ENCODE data around the gene PINK1. TPM values are rescaled to one million over a fixed set of nuclear protein-coding genes. Genes with fewer than 3 reads are reported as not detected.

PINK1 gene
- total RNA-seq, 1 donor from 2014 or later = 38.1 TPM

GRCh38 chr1:20597650-20598049 is 35.6 kb upstream of the PINK1 start:
- no peak overlapping the region for H3K27ac Mint-ChIP-seq
- no peaks in the 10 kb centered on the region for H3K36me3 Mint-ChIP-seq
- peaks cover 4% of the 10 kb centered on the region for H3K9me3 Mint-ChIP-seq
- no peak for DNase-seq (ENCODE audit: low spot score in 2 of 2, unreplicated experiment in 2 of 2)
- H3K4me3 Mint-ChIP-seq = no peak overlapping the region
- TF ChIP-seq, protein P1, sequence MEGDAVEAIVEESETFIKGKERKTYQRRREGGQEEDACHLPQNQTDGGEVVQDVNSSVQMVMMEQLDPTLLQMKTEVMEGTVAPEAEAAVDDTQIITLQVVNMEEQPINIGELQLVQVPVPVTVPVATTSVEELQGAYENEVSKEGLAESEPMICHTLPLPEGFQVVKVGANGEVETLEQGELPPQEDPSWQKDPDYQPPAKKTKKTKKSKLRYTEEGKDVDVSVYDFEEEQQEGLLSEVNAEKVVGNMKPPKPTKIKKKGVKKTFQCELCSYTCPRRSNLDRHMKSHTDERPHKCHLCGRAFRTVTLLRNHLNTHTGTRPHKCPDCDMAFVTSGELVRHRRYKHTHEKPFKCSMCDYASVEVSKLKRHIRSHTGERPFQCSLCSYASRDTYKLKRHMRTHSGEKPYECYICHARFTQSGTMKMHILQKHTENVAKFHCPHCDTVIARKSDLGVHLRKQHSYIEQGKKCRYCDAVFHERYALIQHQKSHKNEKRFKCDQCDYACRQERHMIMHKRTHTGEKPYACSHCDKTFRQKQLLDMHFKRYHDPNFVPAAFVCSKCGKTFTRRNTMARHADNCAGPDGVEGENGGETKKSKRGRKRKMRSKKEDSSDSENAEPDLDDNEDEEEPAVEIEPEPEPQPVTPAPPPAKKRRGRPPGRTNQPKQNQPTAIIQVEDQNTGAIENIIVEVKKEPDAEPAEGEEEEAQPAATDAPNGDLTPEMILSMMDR (IDR thresholded peaks at IDR 0.05; ENCODE audit: unreplicated experiment) = no peak
- H3K4me1 Mint-ChIP-seq = no peaks in the 10 kb centered on the region
- peaks cover 6% of the 10 kb centered on the region for H3K27me3 Mint-ChIP-seq (ENCODE audit: low read depth)

DNA sequence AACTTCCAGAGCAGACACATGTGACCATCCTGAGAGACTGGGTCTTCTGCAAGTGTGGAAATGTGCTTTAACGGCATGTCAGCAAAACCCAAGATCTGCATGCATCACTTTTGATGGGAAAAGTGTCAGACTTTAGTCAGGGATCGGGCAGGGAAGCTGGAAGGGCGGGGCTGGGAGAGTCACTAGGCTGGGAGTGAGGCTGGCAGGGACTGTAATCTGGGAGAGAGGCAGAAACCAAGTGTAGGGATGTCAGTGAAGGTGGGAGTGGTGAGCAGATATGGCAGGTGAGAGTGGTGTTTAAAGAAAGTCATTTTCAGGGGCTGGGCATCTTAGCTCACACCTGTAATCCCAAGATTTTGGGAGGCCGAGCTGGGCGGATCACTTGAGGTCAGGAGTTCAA is 33.1 kb upstream of the PINK1 start:
- DNase-seq (ENCODE audit: low spot score in 2 of 2, unreplicated experiment in 2 of 2) = no peak
- TF ChIP-seq, protein P1 (IDR thresholded peaks at IDR 0.05; ENCODE audit: unreplicated experiment) = no peak
- peaks cover 7% of the 10 kb centered on the region for H3K27me3 Mint-ChIP-seq (ENCODE audit: low read depth)
- H3K27ac Mint-ChIP-seq = no peak overlapping the region
- no peaks in the 10 kb centered on the region for H3K36me3 Mint-ChIP-seq
- no peaks in the 10 kb centered on the region for H3K4me1 Mint-ChIP-seq
- H3K9me3 Mint-ChIP-seq = peaks cover 4% of the 10 kb centered on the region
- no peak overlapping the region for H3K4me3 Mint-ChIP-seq

- Mint-ChIP-seq H3K27ac (no peak overlapping the region), H3K4me1 (no peaks in the 10 kb centered on the region), H3K9me3 (peaks cover 4% of the 10 kb centered on the region), H3K36me3 (no peaks in the 10 kb centered on the region), H3K4me3 (no peak overlapping the region), H3K27me3 (ENCODE audit: low read depth) (peaks cover 9% of the 10 kb centered on the region)
- TF ChIP-seq, protein P1 (IDR thresholded peaks at IDR 0.05; ENCODE audit: unreplicated experiment) = no peak
- no peak for DNase-seq (ENCODE audit: low spot score in 2 of 2, unreplicated experiment in 2 of 2)
Measured at GRCh38 chr1:20601129-20601825, 32.0 kb upstream of the PINK1 start.

- DNase-seq (ENCODE audit: low spot score in 2 of 2, unreplicated experiment in 2 of 2) = no peak
- Mint-ChIP-seq H3K9me3 (peaks cover 4% of the 10 kb centered on the region), H3K4me1 (no peaks in the 10 kb centered on the region), H3K36me3 (no peaks in the 10 kb centered on the region), H3K27me3 (ENCODE audit: low read depth) (peaks cover 11% of the 10 kb centered on the region), H3K27ac (no peak overlapping the region), H3K4me3 (no peak overlapping the region)
- TF ChIP-seq, protein P1 (IDR thresholded peaks at IDR 0.05; ENCODE audit: unreplicated experiment) = no peak
Measured at GRCh38 chr1:20602851-20603450, 30.3 kb upstream of the PINK1 start.

- Mint-ChIP-seq H3K9me3 (peaks cover 3% of the 10 kb centered on the region), H3K27ac (no peak overlapping the region), H3K4me3 (no peak overlapping the region), H3K36me3 (no peaks in the 10 kb centered on the region), H3K27me3 (ENCODE audit: low read depth) (peaks cover 11% of the 10 kb centered on the region), H3K4me1 (no peaks in the 10 kb centered on the region)
- DNase-seq (ENCODE audit: low spot score in 2 of 2, unreplicated experiment in 2 of 2) = no peak
- TF ChIP-seq, protein P1 (IDR thresholded peaks at IDR 0.05; ENCODE audit: unreplicated experiment) = no peak
Measured at GRCh38 chr1:20603504-20604464, 29.5 kb upstream of the PINK1 start.
